Panc1 (cell line): ENCODE measurements around the gene E2F1.

ENCODE experiments used
- POLR2AphosphoS5 ChIP-seq: IDR thresholded peaks from 2 replicates; pipeline ENCODE4 v1.6.1; 2012; ENCODE audit warnings: mild to moderate bottlenecking, low read depth, low read length, moderate library complexity
- REST ChIP-seq, 2 experiments: IDR thresholded peaks; 2 replicates each; pipeline ENCODE4 v1.6.1; 2011 to 2012; ENCODE audit warnings: low read depth in 2 of 2, control low read depth in 1 of 2, low read length in 1 of 2, mild to moderate bottlenecking in 1 of 2, moderate library complexity in 1 of 2; ENCODE audit not compliant: insufficient read depth in 1 of 2
- TF ChIP-seq, protein P1 (sequence below): fragments of 450-650 bp; IDR thresholded peaks from 2 replicates; pipeline ENCODE4 v1.5.1; 2017; ENCODE audit warnings: mild to moderate bottlenecking

DNA sequence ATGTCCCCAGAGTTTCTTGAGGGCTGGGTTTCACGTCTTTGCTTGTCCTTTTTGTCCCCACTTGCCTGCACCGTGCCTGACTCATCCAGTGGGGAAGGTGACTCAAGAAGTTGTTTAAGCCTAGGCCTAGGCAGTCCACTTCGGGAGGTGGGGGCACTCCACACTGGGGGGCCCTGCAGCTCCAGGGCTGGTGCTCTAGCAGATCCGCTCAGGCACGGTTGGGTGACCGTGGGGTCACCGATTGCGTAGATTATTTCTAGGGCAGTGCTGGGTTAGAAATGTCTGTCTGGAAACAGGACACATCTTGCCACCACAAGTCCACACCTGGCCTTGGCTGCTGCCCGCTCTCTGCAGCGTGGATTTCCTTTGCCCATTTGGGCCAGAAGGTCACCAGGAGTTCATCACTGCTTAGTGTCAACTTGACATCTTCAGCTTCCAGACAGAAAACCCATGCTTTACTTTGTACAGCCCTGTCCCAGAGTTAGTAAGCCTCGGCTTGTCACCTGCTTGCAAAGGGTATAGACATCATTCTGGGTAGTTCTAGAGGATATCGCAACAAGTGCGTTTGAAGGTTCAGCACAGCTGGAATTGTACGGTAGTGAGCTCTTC lies 37.7 kb downstream of the E2F1 start:
- TF ChIP-seq, protein P1, sequence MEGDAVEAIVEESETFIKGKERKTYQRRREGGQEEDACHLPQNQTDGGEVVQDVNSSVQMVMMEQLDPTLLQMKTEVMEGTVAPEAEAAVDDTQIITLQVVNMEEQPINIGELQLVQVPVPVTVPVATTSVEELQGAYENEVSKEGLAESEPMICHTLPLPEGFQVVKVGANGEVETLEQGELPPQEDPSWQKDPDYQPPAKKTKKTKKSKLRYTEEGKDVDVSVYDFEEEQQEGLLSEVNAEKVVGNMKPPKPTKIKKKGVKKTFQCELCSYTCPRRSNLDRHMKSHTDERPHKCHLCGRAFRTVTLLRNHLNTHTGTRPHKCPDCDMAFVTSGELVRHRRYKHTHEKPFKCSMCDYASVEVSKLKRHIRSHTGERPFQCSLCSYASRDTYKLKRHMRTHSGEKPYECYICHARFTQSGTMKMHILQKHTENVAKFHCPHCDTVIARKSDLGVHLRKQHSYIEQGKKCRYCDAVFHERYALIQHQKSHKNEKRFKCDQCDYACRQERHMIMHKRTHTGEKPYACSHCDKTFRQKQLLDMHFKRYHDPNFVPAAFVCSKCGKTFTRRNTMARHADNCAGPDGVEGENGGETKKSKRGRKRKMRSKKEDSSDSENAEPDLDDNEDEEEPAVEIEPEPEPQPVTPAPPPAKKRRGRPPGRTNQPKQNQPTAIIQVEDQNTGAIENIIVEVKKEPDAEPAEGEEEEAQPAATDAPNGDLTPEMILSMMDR: no peak
- no peak for TF ChIP-seq POLR2AphosphoS5
- TF ChIP-seq REST (IDR thresholded peaks at IDR 0.05; ENCODE audit: insufficient read depth in 1 of 2, low read depth in 2 of 2, low read length in 1 of 2): no peak
